K562 (cell line): ENCODE data around the gene SLC46A3. TPM values are rescaled to one million over a fixed set of nuclear protein-coding genes. Genes with fewer than 3 reads are reported as not detected.

Experiments
- CBFA2T2 ChIP-seq: fragments of 450-650 bp; conservative IDR thresholded peaks from 2 replicates; pipeline ENCODE4 v1.6.1; 2017; ENCODE audit warnings: mild to moderate bottlenecking
- CHD2 ChIP-seq: IDR thresholded peaks from 2 replicates; pipeline ENCODE4 v1.6.1; 2011; ENCODE audit warnings: low read depth, low read length
- CXXC5 ChIP-seq: fragments of 250-450 bp; sonication (Bioruptor Pico); IDR thresholded peaks from 2 replicates; pipeline ENCODE4 v1.8.0; 2022; ENCODE audit warnings: inconsistent platforms, mild to moderate bottlenecking, moderate library complexity
- HDGF ChIP-seq: fragments of 450-650 bp; IDR thresholded peaks from 2 replicates; pipeline ENCODE4 v1.6.1; 2016
- HIVEP1 ChIP-seq: fragments of 250-450 bp; sonication (Bioruptor Pico); IDR thresholded peaks from 2 replicates; pipeline ENCODE4 v1.4.0; 2020; ENCODE audit warnings: mild to moderate bottlenecking
- JUNB ChIP-seq: fragments of 450-650 bp; formaldehyde crosslinking; conservative IDR thresholded peaks from 2 replicates; pipeline ENCODE4 v1.4.0; 2020; ENCODE audit warnings: mild to moderate bottlenecking
- KDM4B ChIP-seq, 2 experiments: fragments of 450-650 bp in 1 of 2; sonication (generic) in 1 of 2; IDR thresholded peaks; 2 replicates each; pipeline ENCODE4 v1.6.1; 2016 to 2017; ENCODE audit warnings: borderline replicate concordance in 2 of 2, antibody characterized with exemption in 1 of 2, low read depth in 1 of 2, mild to moderate bottlenecking in 1 of 2
- NCOA4 ChIP-seq: fragments of 450-650 bp; IDR thresholded peaks from 2 replicates; pipeline ENCODE4 v1.6.1; 2018; ENCODE audit warnings: mild to moderate bottlenecking; ENCODE audit not compliant: partially characterized antibody
- NCOR1 ChIP-seq: fragments of 450-650 bp; IDR thresholded peaks from 2 replicates; pipeline ENCODE4 v1.6.1; 2016; ENCODE audit warnings: mild to moderate bottlenecking, moderate library complexity
- PCBP2 ChIP-seq: fragments of 200-400 bp; formaldehyde crosslinking; IDR thresholded peaks from 2 replicates; pipeline ENCODE4 v1.6.1; 2018; ENCODE audit warnings: low read length, low read depth, mild to moderate bottlenecking, moderate library complexity; ENCODE audit not compliant: poor library complexity, severe bottlenecking
- POLR2G ChIP-seq: fragments of 200-400 bp; formaldehyde crosslinking; IDR thresholded peaks from 2 replicates; pipeline ENCODE4 v1.6.1; 2017; ENCODE audit warnings: low read depth, mild to moderate bottlenecking, antibody characterized with exemption, low read length, moderate library complexity
- RBBP5 ChIP-seq: fragments of 200-600 bp; sonication (generic); IDR thresholded peaks from 2 replicates; pipeline ENCODE4 v1.6.1; 2012; ENCODE audit warnings: borderline replicate concordance, mild to moderate bottlenecking, low read length, control low read depth, inconsistent platforms; ENCODE audit not compliant: insufficient read depth, poor library complexity, severe bottlenecking
- RBM14 ChIP-seq: fragments of 200-400 bp; formaldehyde crosslinking; IDR thresholded peaks from 2 replicates; pipeline ENCODE4 v1.6.1; 2018; ENCODE audit warnings: low read depth, mild to moderate bottlenecking, low read length, moderate library complexity, borderline replicate concordance; ENCODE audit not compliant: insufficient read depth
- RUNX1 ChIP-seq: sonication (generic); IDR thresholded peaks from 2 replicates; pipeline ENCODE4 v1.6.1; 2016; ENCODE audit warnings: antibody characterized with exemption, low read depth
- TBP ChIP-seq: optimal IDR thresholded peaks from 2 replicates; pipeline ENCODE3; 2011; ENCODE audit warnings: low read depth, low read length, improper control_type of control experiment
- TEAD2 ChIP-seq: fragments of 450-650 bp; IDR thresholded peaks from 2 replicates; pipeline ENCODE4 v1.6.1; 2016; ENCODE audit warnings: missing genetic modification characterization, control low read depth, missing compliant biosample characterization
- TRIM24 ChIP-seq, 2 experiments: fragments of 450-650 bp; IDR thresholded peaks; 2 replicates each; pipeline ENCODE4 v1.6.1; 2016
- ZNF695 ChIP-seq: fragments of 450-650 bp; formaldehyde crosslinking; IDR thresholded peaks from 2 replicates; pipeline ENCODE4 v1.4.0; 2020; ENCODE audit warnings: mild to moderate bottlenecking, moderate library complexity
- ZNF830 ChIP-seq: fragments of 250-450 bp; sonication (Bioruptor Pico); IDR thresholded peaks from 2 replicates; pipeline ENCODE4 v1.5.0; 2021; ENCODE audit warnings: mild to moderate bottlenecking
- polyA plus RNA-seq, 8 experiments: library from polyadenylated mRNA; depleted of rRNA in 4 of 8; stranded (reverse) in 5 of 8; unstranded in 3 of 8; fragments of >200 nt; fragmentation: Nextera tagmentation in 2 of 8; fragmentation: Illumina TruSeq in 1 of 8; extraction: Ambion mirVana in 2 of 8; extraction: Trizol in 1 of 8; gene quantifications; 2 replicates each; pipeline versions ENCODE4 v1.2.1 to v1.2.3, GENCODE V29; 2011 to 2014; ENCODE audit warnings: inconsistent platforms in 1 of 8, missing spikeins in 1 of 8
- total RNA-seq, 7 experiments: library from RNA; depleted of rRNA in 6 of 7; stranded (reverse); fragments of >200 nt in 6 of 7; fragmentation: Illumina TruSeq in 2 of 7; extraction: Trizol in 2 of 7; gene quantifications; 2 replicates each; pipeline versions ENCODE4 v1.2.1 to v1.2.3, GENCODE V29; 2011 to 2021; ENCODE audit warnings: low replicate concordance in 1 of 7
- TF ChIP-seq, protein P1 (sequence below): sonication (generic); formaldehyde crosslinking; IDR thresholded peaks from 2 replicates; pipeline ENCODE4 v1.8.0; 2022; ENCODE audit warnings: mild to moderate bottlenecking, missing genetic modification reagents
- TF ChIP-seq, protein P2 (sequence below), 2 experiments: IDR thresholded peaks in 1 of 2; conservative IDR thresholded peaks in 1 of 2; 2 replicates each; pipeline ENCODE4 v1.6.1; 2016; ENCODE audit warnings: low read depth in 2 of 2, mild to moderate bottlenecking in 1 of 2, missing compliant biosample characterization in 1 of 2, missing genetic modification characterization in 1 of 2, moderate library complexity in 1 of 2
- TF ChIP-seq, protein P3 (sequence below): IDR thresholded peaks from 2 replicates; pipeline ENCODE4 v1.6.1; 2011; ENCODE audit warnings: borderline replicate concordance, low read depth, mild to moderate bottlenecking, moderate library complexity, low read length; ENCODE audit not compliant: insufficient read depth, poor library complexity, severe bottlenecking
- TF ChIP-seq, protein P4 (sequence below): fragments of 250-450 bp; sonication (Bioruptor Pico); IDR thresholded peaks from 2 replicates; pipeline ENCODE4 v1.9.0; 2021; ENCODE audit warnings: mild to moderate bottlenecking

Gene SLC46A3
- total and polyA plus RNA-seq, 9 of the 15 experiments (the other 6 are each of a cell fraction or from before 2014, with no cell fraction given): 0.14 to 1.2 (median 0.51) TPM

DNA sequence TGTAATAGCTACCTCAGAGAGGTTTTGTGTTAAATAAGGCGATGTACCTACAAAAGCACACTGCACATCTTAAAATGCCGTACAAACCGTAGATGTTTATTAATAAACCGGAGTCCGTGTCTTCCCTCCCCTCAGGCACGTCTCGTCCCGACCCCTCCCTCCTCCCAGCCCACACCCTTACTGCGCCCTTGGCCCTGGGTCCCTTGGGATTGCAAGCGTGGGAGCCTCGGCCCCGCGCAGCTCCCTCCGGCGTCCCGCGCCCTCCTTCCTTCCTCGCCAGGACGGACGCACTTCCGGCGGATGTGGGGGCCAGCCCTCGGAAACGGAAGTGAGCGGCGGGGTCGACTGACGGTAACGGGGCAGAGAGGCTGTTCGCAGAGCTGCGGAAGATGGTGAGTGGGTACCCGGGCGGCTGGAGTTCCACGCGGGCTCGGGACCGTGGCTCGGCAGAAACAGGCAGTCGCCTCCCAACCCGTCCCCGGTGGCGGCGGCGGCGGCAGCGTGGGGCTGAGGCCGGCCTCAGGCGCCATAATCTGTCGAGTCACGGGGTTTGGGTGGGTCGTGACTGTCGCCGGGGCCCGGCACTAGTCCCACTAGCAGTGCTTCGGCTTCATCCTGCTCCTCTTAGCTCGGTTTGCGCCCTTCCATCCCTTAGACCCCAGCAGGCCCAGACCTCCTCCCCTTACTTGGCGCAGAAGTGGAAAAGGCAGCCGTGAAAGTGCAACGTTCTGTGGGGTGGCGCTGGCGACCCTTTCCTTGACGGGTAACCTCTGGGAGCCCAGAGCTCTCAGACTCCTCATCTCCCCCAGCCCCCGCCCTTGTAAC, 59.8 kb downstream of the SLC46A3 start, which contains the start of gene POMP (continued):
- TF ChIP-seq NCOA4 (no peak), CHD2 (no peak), RBBP5 (peak; percentile 87), JUNB (CRISPR knock-in tag) (no peak), TEAD2 (tag) (no peak), PCBP2 (no peak), TRIM24 (IDR thresholded peaks at IDR 0.05) (peak in 1 of 2 experiments; percentile 53; a peak in 1 of 4 replicates), RBM14 (no peak), CBFA2T2 (no peak), POLR2G (peak; percentile 96), ZNF695 (CRISPR knock-in tag) (no peak), KDM4B (IDR thresholded peaks at IDR 0.05; ENCODE audit: borderline replicate concordance in 2 of 2, low read depth in 1 of 2) (peak in 1 of 2 experiments; percentile 96; a peak in 2 of 4 replicates), RUNX1 (no peak), NCOR1 (no peak), ZNF830 (CRISPR knock-in tag) (no peak), CXXC5 (peak; percentile 82), HDGF (no peak), TBP (peak; percentile 69), HIVEP1 (CRISPR knock-in tag) (no peak)
- TF ChIP-seq, protein P1, sequence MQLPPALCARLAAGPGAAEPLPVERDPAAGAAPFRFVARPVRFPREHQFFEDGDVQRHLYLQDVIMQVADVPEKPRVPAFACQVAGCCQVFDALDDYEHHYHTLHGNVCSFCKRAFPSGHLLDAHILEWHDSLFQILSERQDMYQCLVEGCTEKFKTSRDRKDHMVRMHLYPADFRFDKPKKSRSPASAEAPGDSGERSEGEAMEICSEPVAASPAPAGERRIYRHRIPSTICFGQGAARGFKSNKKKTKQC (CRISPR knock-in tag): no peak
- TF ChIP-seq, protein P2, sequence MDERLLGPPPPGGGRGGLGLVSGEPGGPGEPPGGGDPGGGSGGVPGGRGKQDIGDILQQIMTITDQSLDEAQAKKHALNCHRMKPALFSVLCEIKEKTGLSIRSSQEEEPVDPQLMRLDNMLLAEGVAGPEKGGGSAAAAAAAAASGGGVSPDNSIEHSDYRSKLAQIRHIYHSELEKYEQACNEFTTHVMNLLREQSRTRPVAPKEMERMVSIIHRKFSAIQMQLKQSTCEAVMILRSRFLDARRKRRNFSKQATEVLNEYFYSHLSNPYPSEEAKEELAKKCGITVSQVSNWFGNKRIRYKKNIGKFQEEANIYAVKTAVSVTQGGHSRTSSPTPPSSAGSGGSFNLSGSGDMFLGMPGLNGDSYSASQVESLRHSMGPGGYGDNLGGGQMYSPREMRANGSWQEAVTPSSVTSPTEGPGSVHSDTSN (CRISPR knock-in tag; IDR thresholded peaks at IDR 0.05; ENCODE audit: low read depth): no peak
- TF ChIP-seq, protein P2 (tag; conservative IDR thresholded peaks at IDR 0.05; ENCODE audit: low read depth): no peak
- TF ChIP-seq, protein P3, sequence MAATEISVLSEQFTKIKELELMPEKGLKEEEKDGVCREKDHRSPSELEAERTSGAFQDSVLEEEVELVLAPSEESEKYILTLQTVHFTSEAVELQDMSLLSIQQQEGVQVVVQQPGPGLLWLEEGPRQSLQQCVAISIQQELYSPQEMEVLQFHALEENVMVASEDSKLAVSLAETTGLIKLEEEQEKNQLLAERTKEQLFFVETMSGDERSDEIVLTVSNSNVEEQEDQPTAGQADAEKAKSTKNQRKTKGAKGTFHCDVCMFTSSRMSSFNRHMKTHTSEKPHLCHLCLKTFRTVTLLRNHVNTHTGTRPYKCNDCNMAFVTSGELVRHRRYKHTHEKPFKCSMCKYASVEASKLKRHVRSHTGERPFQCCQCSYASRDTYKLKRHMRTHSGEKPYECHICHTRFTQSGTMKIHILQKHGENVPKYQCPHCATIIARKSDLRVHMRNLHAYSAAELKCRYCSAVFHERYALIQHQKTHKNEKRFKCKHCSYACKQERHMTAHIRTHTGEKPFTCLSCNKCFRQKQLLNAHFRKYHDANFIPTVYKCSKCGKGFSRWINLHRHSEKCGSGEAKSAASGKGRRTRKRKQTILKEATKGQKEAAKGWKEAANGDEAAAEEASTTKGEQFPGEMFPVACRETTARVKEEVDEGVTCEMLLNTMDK: no peak
- TF ChIP-seq, protein P4, sequence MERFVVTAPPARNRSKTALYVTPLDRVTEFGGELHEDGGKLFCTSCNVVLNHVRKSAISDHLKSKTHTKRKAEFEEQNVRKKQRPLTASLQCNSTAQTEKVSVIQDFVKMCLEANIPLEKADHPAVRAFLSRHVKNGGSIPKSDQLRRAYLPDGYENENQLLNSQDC: no peak
